ENCODE data around the gene AXDND1. TPM values are rescaled to one million over a fixed set of nuclear protein-coding genes. Genes with fewer than 3 reads are reported as not detected.

The AXDND1 gene
- total and polyA plus RNA-seq, 2 of the 8 experiments (the other 6 are each of a cell fraction or from before 2014, with no cell fraction given): 0.61 TPM; not detected in 1

DNA sequence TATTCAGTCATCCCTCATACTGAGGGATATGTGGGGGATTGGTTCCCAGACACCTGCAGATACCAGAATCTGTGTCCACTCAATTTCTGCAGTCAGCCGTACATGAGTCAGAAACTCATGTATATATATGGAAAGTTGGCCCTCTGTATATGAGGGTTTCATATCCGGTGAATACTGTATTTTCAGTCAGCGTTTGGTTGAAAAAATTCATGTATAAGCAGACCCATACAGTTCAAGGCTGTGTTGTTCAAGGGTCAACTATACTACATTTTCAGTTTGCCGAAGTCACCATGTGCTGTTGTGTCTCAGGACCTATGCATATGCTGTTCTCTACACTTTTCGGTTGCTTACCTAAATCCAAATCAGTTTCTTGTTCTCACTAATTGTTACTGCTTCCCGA lies 10.5 kb downstream of the AXDND1 start:
- CTCF ChIA-PET (ENCODE audit: partially characterized antibody): interaction anchor here (1.2 to 1.7 kb wide), 3 partner anchors 125 to 434 kb away, joined by 3 read pairs; no protein-coding TSS in a partner anchor
- no peaks in the 10 kb centered on the region for H3K79me2 ChIP-seq (ENCODE audit: control insufficient read depth in 1 of 2, insufficient read depth in 2 of 2, low read length in 2 of 2)
- no peak overlapping the region for H3K56ac ChIP-seq (replicated peaks; ENCODE audit: insufficient read length, low read depth, low read length)
- no peaks in the 10 kb centered on the region for H4K20me1 ChIP-seq (replicated peaks in 1 of 2; ENCODE audit: control insufficient read depth in 1 of 2, insufficient read depth in 2 of 2, low read length in 2 of 2)
- no peak overlapping the region for H3K23ac ChIP-seq (ENCODE audit: insufficient read length)
- no peak overlapping the region for H2AFZ ChIP-seq (ENCODE audit: low read length)
- no peak overlapping the region for H3K27ac ChIP-seq (ENCODE audit: low read depth, low read length)
- no peaks in the 10 kb centered on the region for H3K23me2 ChIP-seq (ENCODE audit: low read depth, low read length)
- no peak overlapping the region for H2BK120ac ChIP-seq (replicated peaks; ENCODE audit: low read depth, low read length)
- POLR2A ChIA-PET (ENCODE audit: partially characterized antibody): no interaction called here
- no peak overlapping the region for H2BK5ac ChIP-seq (ENCODE audit: low read depth, low read length)
- H2AK5ac ChIP-seq (ENCODE audit: low read depth, low read length): no peak overlapping the region
- WGBS, 2 experiments (ENCODE audit: extremely low coverage in 1 of 2, insufficient coverage in 1 of 2, insufficient read length in 1 of 2, insufficient replicate concordance in 2 of 2, low coverage in 1 of 2, low lambda C conversion rate in 2 of 2, missing lambda C conversion rate in 1 of 2): 92% methylated on average over 6 of the region's 6 CpGs; no CpG with 5 or more reads in 1 of the 2 experiments
- no peaks in the 10 kb centered on the region for H3K4me1 ChIP-seq (replicated peaks in 1 of 4; ENCODE audit: control insufficient read depth in 3 of 4, insufficient read depth in 4 of 4, low read length in 3 of 4)
- no peak overlapping the region for H3K14ac ChIP-seq (ENCODE audit: insufficient read length)
- FAIRE-seq (no peak), DNase-seq (ENCODE audit: low read depth in 1 of 2, low spot score in 2 of 2) (no peak)
- H3K9ac ChIP-seq (replicated peaks in 1 of 4; ENCODE audit: extremely low read depth in 1 of 4, low read depth in 3 of 4, low read length in 3 of 4): no peak overlapping the region
- no peak overlapping the region for H3K4me3 ChIP-seq (ENCODE audit: extremely low read depth in 1 of 4, insufficient read depth in 2 of 4, low read depth in 3 of 4, low read length in 4 of 4)
- no peaks in the 10 kb centered on the region for H3K36me3 ChIP-seq (ENCODE audit: control insufficient read depth in 2 of 4, insufficient read depth in 4 of 4, low read length in 3 of 4)
- no peaks in the 10 kb centered on the region for H3K79me1 ChIP-seq (ENCODE audit: low read depth, low read length)
- no peak overlapping the region for H4K8ac ChIP-seq (ENCODE audit: extremely low read depth, insufficient read depth, low read length)
- no peak overlapping the region for H2BK20ac ChIP-seq (ENCODE audit: low read length)
- no peak overlapping the region for H3K4ac ChIP-seq (replicated peaks; ENCODE audit: insufficient read length, low read depth, low read length)
- H3K27me3 ChIP-seq (replicated peaks in 1 of 4; ENCODE audit: control insufficient read depth in 3 of 4, extremely low read depth in 1 of 4, insufficient read depth in 3 of 4, low read length in 3 of 4): no peaks in the 10 kb centered on the region
- no peak overlapping the region for H2BK12ac ChIP-seq (ENCODE audit: low read depth, low read length)
- no peaks in the 10 kb centered on the region for H3K9me3 ChIP-seq (ENCODE audit: insufficient read depth in 2 of 2, low read depth in 1 of 2, low read length in 1 of 2)
- no peak overlapping the region for H2BK15ac ChIP-seq (ENCODE audit: low read length)
- no peak overlapping the region for H3K18ac ChIP-seq (ENCODE audit: extremely low read depth, low read length)
- no peak overlapping the region for H3K4me2 ChIP-seq (ENCODE audit: insufficient read depth in 1 of 2, low read depth in 2 of 2, low read length in 2 of 2)
- H4K5ac ChIP-seq (ENCODE audit: insufficient read length, low read depth, low read length): no peak overlapping the region
- H4K91ac ChIP-seq (replicated peaks; ENCODE audit: insufficient read length, low read length): no peak overlapping the region
- no peak for TF ChIP-seq GABPA (IDR thresholded peaks at IDR 0.05; ENCODE audit: borderline replicate concordance, insufficient read depth, low read length)
- TF ChIP-seq SIN3A (conservative IDR thresholded peaks at IDR 0.05 in 1 of 2, IDR thresholded peaks at IDR 0.05 in 1 of 2; ENCODE audit: low read depth in 1 of 2, low read length in 2 of 2): no peak
- TF ChIP-seq, protein P1, sequence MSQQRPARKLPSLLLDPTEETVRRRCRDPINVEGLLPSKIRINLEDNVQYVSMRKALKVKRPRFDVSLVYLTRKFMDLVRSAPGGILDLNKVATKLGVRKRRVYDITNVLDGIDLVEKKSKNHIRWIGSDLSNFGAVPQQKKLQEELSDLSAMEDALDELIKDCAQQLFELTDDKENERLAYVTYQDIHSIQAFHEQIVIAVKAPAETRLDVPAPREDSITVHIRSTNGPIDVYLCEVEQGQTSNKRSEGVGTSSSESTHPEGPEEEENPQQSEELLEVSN (IDR thresholded peaks at IDR 0.05): no peak
- no peak for TF ChIP-seq KDM4A (IDR thresholded peaks at IDR 0.05; ENCODE audit: low read depth, low read length, severe bottlenecking)
- TF ChIP-seq RFX5 (IDR thresholded peaks at IDR 0.05; ENCODE audit: borderline replicate concordance, low read depth, low read length): no peak
- TF ChIP-seq ASH2L (IDR thresholded peaks at IDR 0.05; ENCODE audit: low read length): no peak
- TF ChIP-seq POLR2A (IDR thresholded peaks at IDR 0.05; ENCODE audit: control extremely low read depth in 1 of 2, low read depth in 2 of 2, low read length in 2 of 2): no peak
- TF ChIP-seq EZH2 (IDR thresholded peaks at IDR 0.05; ENCODE audit: low read depth, low read length, severe bottlenecking): no peak
- TF ChIP-seq CTBP2 (IDR thresholded peaks at IDR 0.05; ENCODE audit: borderline replicate concordance, insufficient read depth, insufficient read length, low read length): no peak
- TF ChIP-seq TBP (IDR thresholded peaks at IDR 0.05; ENCODE audit: low read depth, low read length): no peak
- TF ChIP-seq RXRA (IDR thresholded peaks at IDR 0.05; ENCODE audit: insufficient read depth, low read depth, low read length): no peak
- TF ChIP-seq SP2 (IDR thresholded peaks at IDR 0.05; ENCODE audit: low read length): no peak
- TF ChIP-seq ZNF274 (IDR thresholded peaks at IDR 0.05; ENCODE audit: borderline replicate concordance, extremely low read depth, low read length): no peak
- TF ChIP-seq CREB1 (IDR thresholded peaks at IDR 0.05): no peak
- TF ChIP-seq MAFK (IDR thresholded peaks at IDR 0.05; ENCODE audit: low read depth, low read length): no peak
